ENCODE measurements around the gene CCNK. TPM values are rescaled to one million over a fixed set of nuclear protein-coding genes. Genes with fewer than 3 reads are reported as not detected.

The CCNK gene
- total and polyA plus RNA-seq, 12 donors, result 10.9 to 41.0 (median 30.3) TPM

GRCh38 chr14:99515301-99516155, 34.3 kb downstream of the CCNK start:
- Histone ChIP-seq H3K27ac (no peak overlapping the region), H3K9me3 (no peaks in the 10 kb centered on the region), H3K4me3 (no peak overlapping the region), H3K4me1 (peaks cover 2 to 28% (median 6%) of the 10 kb centered on the region in 9 donors), H3K27me3 (no peaks in the 10 kb centered on the region), H3K36me3 (peaks cover 0 to 60% (median 0%) of the 10 kb centered on the region in 9 donors)
- intact Hi-C loops (cut with DNase I), result loop anchor here in 3 of 10 donors (2.0 to 10.0 kb wide), 2 partner anchors 109 to 369 kb away; no protein-coding TSS in a partner anchor
- ATAC-seq (no peak), DNase-seq (no peak)
- no peak for TF ChIP-seq CTCF (IDR thresholded peaks at IDR 0.05)
- WGBS, 2 donors, result 88 to 91% methylated on average over 27 of the region's 27 CpGs

GRCh38 chr14:99516156-99516870, 35.1 kb downstream of the CCNK start:
- 79 to 86% methylated on average over 24 of the region's 24 CpGs for WGBS, 2 donors
- intact Hi-C loops (cut with DNase I), result loop anchor here in 3 of 10 donors (2.0 to 10.0 kb wide), 2 partner anchors 108 to 368 kb away; no protein-coding TSS in a partner anchor
- TF ChIP-seq CTCF (IDR thresholded peaks at IDR 0.05), result no peak
- peaks cover 0 to 59% (median 0%) of the 10 kb centered on the region in 9 donors for H3K36me3 ChIP-seq
- DNase-seq (no peak), ATAC-seq (no peak)
- no peak overlapping the region for H3K4me3 ChIP-seq
- no peaks in the 10 kb centered on the region for H3K27me3 ChIP-seq
- H3K9me3 ChIP-seq, result no peaks in the 10 kb centered on the region
- H3K4me1 ChIP-seq, result peaks cover 0 to 21% (median 6%) of the 10 kb centered on the region in 9 donors
- no peak overlapping the region for H3K27ac ChIP-seq

- Histone ChIP-seq H3K27me3 (no peaks in the 10 kb centered on the region), H3K36me3 (peaks cover 0 to 57% (median 0%) of the 10 kb centered on the region in 9 donors), H3K9me3 (no peaks in the 10 kb centered on the region), H3K4me3 (no peak overlapping the region), H3K4me1 (peaks cover 0 to 19% (median 8%) of the 10 kb centered on the region in 9 donors), H3K27ac (no peak overlapping the region)
- DNase-seq, result no peak
- TF ChIP-seq CTCF (IDR thresholded peaks at IDR 0.05), result no peak
- intact Hi-C loops (cut with DNase I), result loop anchor here in 3 of 10 donors (2.0 to 10.0 kb wide), 2 partner anchors 108 to 368 kb away; no protein-coding TSS in a partner anchor
- no peak for ATAC-seq
- WGBS, 2 donors, result 85 to 90% methylated on average over 13 to 14 of the region's 14 CpGs
Measured at GRCh38 chr14:99516871-99517642, 35.8 kb downstream of the CCNK start.
